CD4-positive, alpha-beta memory T cell (primary cell): ENCODE results near the gene AVL9. TPM values are rescaled to one million over a fixed set of nuclear protein-coding genes. Genes with fewer than 3 reads are reported as not detected.
"Not testable (repeated sequence)": the region's sequence is repeated elsewhere in the genome, so short reads cannot be mapped to it uniquely, and the experiment has no call there.

ENCODE experiments used
- CTCF ChIA-PET: fragments of 350-600 bp; sonication (Branson Sonifier 250); formaldehyde crosslinking; loops from one replicate; lab custom pipeline; 2021; ENCODE audit warnings: inconsistent platforms; ENCODE audit not compliant: partially characterized antibody; lab: Charles Lee
- POLR2A ChIA-PET: fragments of 350-600 bp; sonication (Branson Sonifier 250); formaldehyde crosslinking; loops from one replicate; lab custom pipeline; 2021; ENCODE audit not compliant: partially characterized antibody; lab: Charles Lee
- DNase-seq, 5 donors: peaks; one replicate each; pipeline versions ENCODE4 v3.0.0 to v3.0.0-alpha.2; 2020 to 2022; ENCODE audit warnings: mixed read lengths in 1 of 5
- H3K27ac ChIP-seq: one replicate; pipeline ENCODE4 v1.7.0; 2013; ENCODE audit warnings: low read depth, low read length
- H3K27me3 ChIP-seq: 2 replicates; pipeline ENCODE4 v1.7.0; 2013; ENCODE audit warnings: mild to moderate bottlenecking, low read length, moderate library complexity; ENCODE audit not compliant: insufficient read depth
- H3K36me3 ChIP-seq: 2 replicates; pipeline ENCODE4 v1.7.0; 2013; ENCODE audit warnings: mild to moderate bottlenecking, low read length, moderate library complexity; ENCODE audit not compliant: insufficient read depth
- H3K4me1 ChIP-seq: 2 replicates; pipeline ENCODE4 v1.7.0; 2013; ENCODE audit warnings: mild to moderate bottlenecking, low read length, moderate library complexity; ENCODE audit not compliant: insufficient read depth
- H3K4me3 ChIP-seq, 2 donors: one replicate each; pipeline ENCODE4 v1.7.0; 2013; ENCODE audit warnings: low read length in 2 of 2, mild to moderate bottlenecking in 1 of 2
- H3K9me3 ChIP-seq, 2 donors: one replicate each; pipeline ENCODE4 v1.7.0; 2013; ENCODE audit warnings: low read length in 2 of 2, control low read depth in 1 of 2; ENCODE audit not compliant: control insufficient read depth in 1 of 2
- H3K27ac Mint-ChIP-seq, 7 donors: one replicate each; pipeline ENCODE4 v1.8.0; 2020 to 2021; ENCODE audit warnings: mixed read lengths in 7 of 7, mild to moderate bottlenecking in 6 of 7, inconsistent platforms in 3 of 7, moderate library complexity in 3 of 7
- H3K27me3 Mint-ChIP-seq, 2 donors: one replicate each; pipeline ENCODE4 v1.8.0; 2020 to 2021; ENCODE audit warnings: mixed read lengths in 2 of 2
- H3K36me3 Mint-ChIP-seq, 2 donors: one replicate each; pipeline ENCODE4 v1.8.0; 2020 to 2021; ENCODE audit warnings: mixed read lengths in 2 of 2, inconsistent platforms in 1 of 2, mild to moderate bottlenecking in 1 of 2
- H3K4me1 Mint-ChIP-seq, 4 donors: one replicate each; pipeline ENCODE4 v1.8.0; 2020 to 2021; ENCODE audit warnings: mixed read lengths in 4 of 4, mild to moderate bottlenecking in 1 of 4
- H3K4me3 Mint-ChIP-seq, 8 donors: one replicate each; pipeline ENCODE4 v1.8.0; 2020 to 2021; ENCODE audit warnings: mixed read lengths in 8 of 8, mild to moderate bottlenecking in 7 of 8, moderate library complexity in 6 of 8, inconsistent platforms in 3 of 8
- H3K9me3 Mint-ChIP-seq, 8 donors: one replicate each; pipeline ENCODE4 v1.8.0; 2020 to 2021; ENCODE audit warnings: mixed read lengths in 8 of 8, mild to moderate bottlenecking in 5 of 8, inconsistent platforms in 3 of 8, moderate library complexity in 1 of 8
- intact Hi-C: fragments of 100-400 bp; cut with micrococcal nuclease; formaldehyde crosslinking; loops from one replicate; pipeline ENCODE4 v1.15.1; 2023
- polyA plus RNA-seq, 2 donors: library from polyadenylated mRNA; unstranded; fragments of 300-500 nt; fragmentation: Illumina TruSeq; gene quantifications; one replicate each; pipeline ENCODE4 v1.2.3, GENCODE V29; 2021
- total RNA-seq, 2 experiments: library from RNA; stranded (reverse); gene quantifications; one replicate each; pipeline ENCODE4 v1.2.3, GENCODE V29; 2021

The AVL9 gene
- total and polyA plus RNA-seq, 4 experiments from 2014 or later = 9.0 to 40.6 (median 26.4) TPM

DNA sequence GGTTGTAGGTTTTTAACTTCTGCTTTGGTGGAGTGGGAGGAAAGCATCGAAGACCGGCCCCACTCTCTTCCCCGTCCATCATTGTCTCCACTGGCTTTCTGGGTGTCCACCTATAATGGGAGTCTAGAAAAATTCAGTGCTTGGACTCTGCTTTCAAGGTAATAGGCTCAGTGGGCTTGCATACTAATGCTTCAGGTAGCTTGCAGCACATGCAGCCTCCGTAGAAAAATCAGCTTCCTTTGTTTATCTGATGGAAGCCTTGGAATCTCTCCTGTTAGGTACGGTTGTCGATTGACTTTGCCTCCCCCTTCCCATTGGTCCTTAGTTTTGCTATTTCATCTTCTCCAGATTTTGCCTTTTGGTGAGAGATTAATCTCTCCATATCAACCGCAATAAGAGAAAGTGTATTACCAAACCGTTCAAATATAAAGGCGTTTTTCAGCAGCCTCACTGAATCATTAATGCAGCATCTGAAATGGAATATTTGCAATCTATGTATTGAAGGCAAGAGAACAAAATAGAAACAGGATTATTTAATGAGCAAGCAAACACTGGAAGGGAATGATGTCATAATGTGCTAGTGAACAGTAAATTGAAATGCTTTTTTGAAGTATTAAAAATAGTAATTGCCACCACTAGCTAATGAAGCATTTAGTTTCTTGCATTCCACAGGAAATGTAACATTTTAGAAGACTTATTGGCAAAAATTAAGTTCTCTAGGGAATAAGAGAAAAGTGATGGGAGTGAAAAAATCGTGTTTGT is 944 bp downstream of the AVL9 start:
- H3K27ac Mint-ChIP-seq = peak overlapping the region; percentile 90 to 99 (median 97)
- H3K4me3 ChIP-seq = peak overlapping the region; percentile 64 to 70
- ChIA-PET CTCF (interaction anchor here (0.6 to 1.3 kb wide), 3 partner anchors 48 to 614 kb away, joined by 3 read pairs; no protein-coding TSS in a partner anchor), POLR2A (interaction anchor here (1.0 to 2.2 kb wide), 8 partner anchors 8 to 633 kb away, joined by 3 to 16 read pairs (median 4); partner anchors contain the start of genes BBS9, KBTBD2 and NT5C3A)
- intact Hi-C loops = loop anchor here (10.0 kb wide), 1 partner anchor 139 kb away; no protein-coding TSS in a partner anchor
- no peaks in the 10 kb centered on the region for H3K9me3 ChIP-seq
- H3K27ac ChIP-seq = peak overlapping the region; percentile 90
- H3K27me3 ChIP-seq = no peaks in the 10 kb centered on the region
- H3K4me1 Mint-ChIP-seq = peaks cover 29 to 54% (median 37%) of the 10 kb centered on the region in 4 donors
- H3K9me3 Mint-ChIP-seq = no peaks in the 10 kb centered on the region
- H3K4me3 Mint-ChIP-seq = peak overlapping the region; percentile 88 to 99 (median 95)
- H3K27me3 Mint-ChIP-seq = no peaks in the 10 kb centered on the region
- H3K36me3 Mint-ChIP-seq = peaks cover 6 to 30% of the 10 kb centered on the region in 2 donors
- no peak for DNase-seq
- H3K4me1 ChIP-seq = peaks cover 52% of the 10 kb centered on the region
- H3K36me3 ChIP-seq = no peaks in the 10 kb centered on the region

DNA sequence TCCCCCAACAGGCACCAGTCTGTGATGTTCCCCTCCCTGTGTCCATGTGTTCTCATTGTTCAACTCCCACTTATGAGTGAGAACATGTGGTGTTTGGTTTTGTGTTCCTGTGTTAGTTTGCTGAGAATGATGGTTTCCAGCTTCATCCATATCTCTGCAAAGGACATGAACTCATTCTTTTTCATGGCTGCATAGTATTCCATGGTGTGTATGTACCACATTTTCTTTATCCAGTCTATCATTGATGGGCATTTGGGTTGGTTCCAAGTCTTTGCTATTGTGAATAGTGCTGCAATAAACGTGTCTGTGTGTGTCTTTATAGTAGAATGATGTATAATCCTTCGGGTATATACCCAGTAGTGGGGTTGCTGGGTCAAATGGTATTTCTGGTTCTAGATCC is 4.5 kb downstream of the AVL9 start:
- H3K9me3 ChIP-seq, H3K36me3 ChIP-seq, H3K27me3 Mint-ChIP-seq, DNase-seq, H3K27ac ChIP-seq, H3K4me3 ChIP-seq, POLR2A ChIA-PET, H3K9me3 Mint-ChIP-seq, H3K27me3 ChIP-seq, H3K27ac Mint-ChIP-seq: not testable (repeated sequence)
- H3K4me1 ChIP-seq = peaks cover 62% of the 10 kb centered on the region
- CTCF ChIA-PET = interaction anchor here (1.0 kb wide), 1 partner anchor 25 kb away, joined by 3 read pairs; no protein-coding TSS in a partner anchor
- Mint-ChIP-seq H3K4me1 (peaks cover 41 to 64% (median 51%) of the 10 kb centered on the region in 4 donors), H3K36me3 (peaks cover 6 to 35% of the 10 kb centered on the region in 2 donors), H3K4me3 (peak overlapping the region in 3 of 8 donors; percentile 15 to 45 (median 33))
- intact Hi-C loops = loop anchor here (10.0 kb wide), 1 partner anchor 135 kb away; no protein-coding TSS in a partner anchor

DNA sequence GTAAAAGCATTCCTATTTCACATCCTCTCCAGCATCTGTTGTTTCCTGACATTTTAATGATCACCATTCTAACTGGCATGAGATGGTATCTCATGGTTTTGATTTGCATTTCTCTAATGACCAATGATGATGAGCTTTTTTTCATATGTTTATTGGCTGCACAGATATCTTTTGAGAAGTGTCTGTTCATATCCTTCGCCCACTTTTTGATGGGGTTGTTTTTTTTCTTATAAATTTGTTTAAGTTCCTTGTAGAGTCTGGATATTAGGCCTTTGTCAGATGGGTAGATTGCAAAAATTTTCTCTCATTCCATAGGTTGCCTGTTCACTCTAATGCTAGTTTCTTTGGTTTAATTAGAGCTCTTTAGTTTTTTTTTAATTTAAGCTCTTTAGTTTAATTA is 4.9 kb downstream of the AVL9 start:
- Mint-ChIP-seq H3K36me3 (peaks cover 6 to 33% of the 10 kb centered on the region in 2 donors), H3K4me1 (peaks cover 40 to 60% (median 50%) of the 10 kb centered on the region in 4 donors), H3K4me3 (peak overlapping the region in 3 of 8 donors; percentile 15 to 33 (median 27)), H3K27ac (peak overlapping the region in 1 of 7 donors; percentile 1)
- POLR2A ChIA-PET, H3K4me3 ChIP-seq, H3K9me3 ChIP-seq, H3K27ac ChIP-seq, H3K27me3 ChIP-seq, H3K36me3 ChIP-seq, H3K9me3 Mint-ChIP-seq, H3K27me3 Mint-ChIP-seq, DNase-seq, intact Hi-C loops: not testable (repeated sequence)
- CTCF ChIA-PET = interaction anchor here (1.0 kb wide), 1 partner anchor 24 kb away, joined by 3 read pairs; no protein-coding TSS in a partner anchor
- H3K4me1 ChIP-seq = peaks cover 59% of the 10 kb centered on the region

DNA sequence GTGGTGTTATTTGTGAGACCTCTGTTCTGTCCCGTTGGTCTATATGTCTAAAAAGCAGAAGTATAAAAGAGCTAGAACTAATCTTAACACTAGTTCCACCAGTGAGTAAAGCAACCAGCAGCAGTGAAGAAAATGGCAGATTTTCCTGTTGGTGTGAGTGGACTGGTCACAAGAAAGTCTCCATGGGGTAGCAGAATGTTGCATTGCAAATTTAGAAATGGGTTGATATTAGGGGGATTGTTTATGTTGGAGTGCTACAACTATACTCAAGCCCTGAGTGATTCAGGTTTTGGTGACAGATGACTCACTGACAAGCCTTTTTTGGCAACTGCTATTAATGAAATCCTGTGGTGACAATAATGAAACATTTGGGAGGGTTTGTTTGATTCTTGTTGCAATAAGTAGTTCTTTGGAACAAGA is 5.6 kb downstream of the AVL9 start:
- no peaks in the 10 kb centered on the region for H3K27me3 ChIP-seq
- POLR2A ChIA-PET = interaction anchor here (1.6 kb wide), 1 partner anchor 11 kb away, joined by 3 read pairs; the partner anchor contains the start of gene LSM5
- no peaks in the 10 kb centered on the region for H3K9me3 ChIP-seq
- H3K36me3 ChIP-seq = no peaks in the 10 kb centered on the region
- CTCF ChIA-PET = interaction anchor here (1.0 kb wide), 1 partner anchor 24 kb away, joined by 3 read pairs; no protein-coding TSS in a partner anchor
- no peak overlapping the region for H3K4me3 ChIP-seq
- H3K4me1 Mint-ChIP-seq = peaks cover 40 to 57% (median 50%) of the 10 kb centered on the region in 4 donors
- H3K36me3 Mint-ChIP-seq = peaks cover 6 to 28% of the 10 kb centered on the region in 2 donors
- H3K4me3 Mint-ChIP-seq = peak overlapping the region in 5 of 8 donors; percentile 8 to 50 (median 33)
- peaks cover 59% of the 10 kb centered on the region for H3K4me1 ChIP-seq
- H3K27me3 Mint-ChIP-seq = no peaks in the 10 kb centered on the region
- intact Hi-C loops = no loop called here
- DNase-seq = no peak
- H3K9me3 Mint-ChIP-seq = no peaks in the 10 kb centered on the region
- H3K27ac Mint-ChIP-seq = peak overlapping the region in 1 of 7 donors; percentile 1
- H3K27ac ChIP-seq = no peak overlapping the region

DNA sequence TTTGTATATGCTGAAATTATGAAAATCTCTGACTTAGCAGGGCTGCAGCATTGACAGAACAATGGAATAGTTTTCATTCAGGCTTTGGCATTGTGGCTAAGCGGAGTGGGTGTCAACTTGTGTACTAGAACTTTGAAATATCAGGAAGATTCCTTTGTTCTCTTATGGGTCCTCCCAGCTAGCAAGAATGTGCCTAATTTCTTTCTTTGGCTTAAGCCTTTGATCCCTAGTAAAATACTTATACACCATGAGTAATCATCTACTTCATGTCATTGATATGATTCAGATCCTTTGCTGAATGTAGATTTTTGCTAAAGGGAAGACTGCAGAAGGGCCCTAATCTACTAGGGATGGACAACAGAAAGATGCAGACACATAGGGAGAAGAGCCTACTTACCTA is 6.2 kb downstream of the AVL9 start:
- Mint-ChIP-seq H3K9me3 (no peaks in the 10 kb centered on the region), H3K36me3 (peaks cover 6 to 24% of the 10 kb centered on the region in 2 donors), H3K27ac (peak overlapping the region in 2 of 7 donors; percentile 13 to 18), H3K4me1 (peaks cover 39 to 57% (median 50%) of the 10 kb centered on the region in 4 donors), H3K4me3 (peak overlapping the region in 4 of 8 donors; percentile 20 to 67 (median 45)), H3K27me3 (no peaks in the 10 kb centered on the region)
- DNase-seq = no peak
- Histone ChIP-seq H3K9me3 (no peaks in the 10 kb centered on the region), H3K4me1 (peaks cover 57% of the 10 kb centered on the region), H3K36me3 (no peaks in the 10 kb centered on the region), H3K4me3 (no peak overlapping the region), H3K27me3 (no peaks in the 10 kb centered on the region), H3K27ac (no peak overlapping the region)
- POLR2A ChIA-PET = interaction anchor here (1.6 kb wide), 1 partner anchor 12 kb away, joined by 3 read pairs; the partner anchor contains the start of gene LSM5
- intact Hi-C loops = no loop called here
- CTCF ChIA-PET = no interaction called here

DNA sequence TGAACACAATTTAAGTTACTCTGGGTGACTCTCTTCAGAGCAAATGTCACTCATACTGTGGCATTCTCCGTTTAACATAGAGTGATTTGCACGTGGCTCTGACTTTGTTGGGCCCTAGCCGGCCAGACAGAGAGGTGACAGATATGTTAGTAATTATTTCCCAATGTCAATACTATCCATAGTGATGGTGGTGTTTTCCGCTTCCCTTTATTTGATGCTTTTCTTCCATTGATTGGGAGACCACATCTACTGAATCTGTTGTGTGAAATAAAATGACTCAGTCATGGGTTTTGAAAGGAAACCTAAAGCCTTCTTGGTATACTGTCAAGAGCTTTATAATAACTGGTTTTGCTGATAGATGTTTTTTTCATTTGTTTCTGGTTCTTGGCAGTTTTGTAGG is 7.4 kb downstream of the AVL9 start:
- peak overlapping the region in 3 of 7 donors; percentile 6 to 35 (median 12) for H3K27ac Mint-ChIP-seq
- DNase-seq = no peak
- H3K9me3 Mint-ChIP-seq = no peaks in the 10 kb centered on the region
- Histone ChIP-seq H3K4me3 (no peak overlapping the region), H3K27ac (no peak overlapping the region), H3K4me1 (peaks cover 55% of the 10 kb centered on the region), H3K36me3 (no peaks in the 10 kb centered on the region), H3K9me3 (no peaks in the 10 kb centered on the region), H3K27me3 (no peaks in the 10 kb centered on the region)
- H3K36me3 Mint-ChIP-seq = peaks cover 6 to 27% of the 10 kb centered on the region in 2 donors
- intact Hi-C loops = no loop called here
- H3K4me3 Mint-ChIP-seq = peak overlapping the region in 5 of 8 donors; percentile 27 to 62 (median 50)
- POLR2A ChIA-PET = interaction anchor here (1.6 to 1.9 kb wide), 2 partner anchors 13 kb away, joined by 3 to 4 read pairs; partner anchors contain the start of gene LSM5
- CTCF ChIA-PET = no interaction called here
- no peaks in the 10 kb centered on the region for H3K27me3 Mint-ChIP-seq
- peaks cover 42 to 57% (median 48%) of the 10 kb centered on the region in 4 donors for H3K4me1 Mint-ChIP-seq
